Neural progenitor cell (in vitro differentiated cells): ENCODE measurements around the gene MROH2A.

ENCODE experiments used
- CTCF ChIP-seq: fragments of 200-600 bp; sonication (generic); IDR thresholded peaks from 2 replicates; pipeline ENCODE4 v1.5.1; 2017; ENCODE audit warnings: antibody characterized with exemption, mild to moderate bottlenecking
- EZH2 ChIP-seq: fragments of 200-600 bp; sonication (generic); IDR thresholded peaks from 2 replicates; pipeline ENCODE4 v1.6.1; 2017; ENCODE audit warnings: antibody characterized with exemption, mild to moderate bottlenecking, moderate library complexity
- EZH2phosphoT487 ChIP-seq: fragments of 200-600 bp; sonication (generic); IDR thresholded peaks from 2 replicates; pipeline ENCODE4 v1.6.1; 2017; ENCODE audit warnings: antibody characterized with exemption

- no peak for TF ChIP-seq EZH2
- TF ChIP-seq CTCF, result no peak
- no peak for TF ChIP-seq EZH2phosphoT487
Observed at GRCh38 chr2:233832414-233832813, 54.3 kb downstream of the MROH2A start.
